DOHH2 (cell line): ENCODE results near the gene SH2D2A.
A peak's percentile ranks its signal among the peaks of the same experiment; 100 is the strongest.

ENCODE experiments used
- CTCF ChIP-seq: fragments of 200-600 bp; sonication (generic); IDR thresholded peaks from one replicate; pipeline ENCODE4 v1.5.1; 2014; ENCODE audit warnings: antibody characterized with exemption, mild to moderate bottlenecking, low read depth, low read length; ENCODE audit not compliant: poor library complexity, severe bottlenecking
- EZH2phosphoT487 ChIP-seq: fragments of 200-600 bp; sonication (generic); IDR thresholded peaks from 2 replicates; pipeline ENCODE4 v1.6.1; 2017; ENCODE audit warnings: borderline replicate concordance, mild to moderate bottlenecking, antibody characterized with exemption, low read length, moderate library complexity, mixed read lengths

- peak; percentile 49 for TF ChIP-seq CTCF
- TF ChIP-seq EZH2phosphoT487, result no peak
These were observed 2.7 kb downstream of the SH2D2A start for GRCh38 chr1:156813750-156814570.
